ENCODE results near the gene TUFM.

Gene TUFM

GRCh38 chr16:28845293-28845692 is 855 bp downstream of the TUFM start:
- Histone ChIP-seq H3K36me3 (ENCODE audit: control insufficient read depth, insufficient read depth, low read length) (peaks cover 29% of the 10 kb centered on the region), H3K4me1 (ENCODE audit: control insufficient read depth, insufficient read depth, low read length) (peaks cover 3% of the 10 kb centered on the region), H3K27me3 (ENCODE audit: control insufficient read depth, insufficient read depth, low read length) (no peaks in the 10 kb centered on the region)

GRCh38 chr16:28844226-28844885 is 1.8 kb downstream of the TUFM start:
- Histone ChIP-seq H3K4me3 (ENCODE audit: low read depth, low read length) (no peak overlapping the region), H3K9me3 (ENCODE audit: control insufficient read depth, insufficient read depth, low read length) (no peaks in the 10 kb centered on the region), H3K36me3 (ENCODE audit: control insufficient read depth, insufficient read depth, low read length) (peaks cover 29% of the 10 kb centered on the region), H3K4me1 (ENCODE audit: control insufficient read depth, insufficient read depth, low read length) (peaks cover 3% of the 10 kb centered on the region), H3K27me3 (ENCODE audit: control insufficient read depth, insufficient read depth, low read length) (no peaks in the 10 kb centered on the region), H3K9ac (ENCODE audit: low read depth, low read length) (no peak overlapping the region)

More at GRCh38 chr16:28845293-28845692, 855 bp downstream of the TUFM start:
- H3K9me3 ChIP-seq (ENCODE audit: control insufficient read depth, insufficient read depth, low read length): no peaks in the 10 kb centered on the region
- peak overlapping the region; percentile 99 for H3K4me3 ChIP-seq (ENCODE audit: low read depth, low read length)
- H3K9ac ChIP-seq (ENCODE audit: low read depth, low read length): peak overlapping the region; percentile 98

GRCh38 chr16:28843766-28844165 is 2.4 kb downstream of the TUFM start:
- Histone ChIP-seq H3K27me3 (ENCODE audit: control insufficient read depth, insufficient read depth, low read length) (no peaks in the 10 kb centered on the region), H3K9me3 (ENCODE audit: control insufficient read depth, insufficient read depth, low read length) (no peaks in the 10 kb centered on the region), H3K9ac (ENCODE audit: low read depth, low read length) (no peak overlapping the region), H3K4me1 (ENCODE audit: control insufficient read depth, insufficient read depth, low read length) (peaks cover 3% of the 10 kb centered on the region), H3K4me3 (ENCODE audit: low read depth, low read length) (no peak overlapping the region), H3K36me3 (ENCODE audit: control insufficient read depth, insufficient read depth, low read length) (peaks cover 29% of the 10 kb centered on the region)

DNA sequence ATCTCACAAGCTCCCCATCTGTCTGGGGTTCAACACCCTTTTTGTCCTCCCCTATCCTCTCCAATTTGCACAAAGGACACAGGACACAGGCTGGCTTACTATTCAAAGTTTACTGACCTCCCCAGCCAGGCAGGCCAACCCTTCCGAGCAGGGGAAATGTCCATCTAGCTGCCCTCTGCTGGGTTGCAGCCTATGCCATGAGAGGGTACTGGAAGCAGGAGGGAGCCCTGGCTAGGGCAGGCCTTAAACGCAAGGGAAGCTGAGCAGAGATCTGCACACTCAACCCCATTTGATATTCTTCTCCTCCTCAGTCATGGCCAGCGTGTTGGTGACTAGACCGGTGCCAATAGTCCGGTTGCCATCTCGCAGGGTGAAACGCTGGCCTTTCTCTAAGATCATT is 3.5 kb downstream of the TUFM start:
- no peaks in the 10 kb centered on the region for H3K9me3 ChIP-seq (ENCODE audit: control insufficient read depth, insufficient read depth, low read length)
- H3K36me3 ChIP-seq (ENCODE audit: control insufficient read depth, insufficient read depth, low read length): peaks cover 29% of the 10 kb centered on the region
- H3K27me3 ChIP-seq (ENCODE audit: control insufficient read depth, insufficient read depth, low read length): no peaks in the 10 kb centered on the region
- H3K9ac ChIP-seq (ENCODE audit: low read depth, low read length): no peak overlapping the region
- no peak overlapping the region for H3K4me3 ChIP-seq (ENCODE audit: low read depth, low read length)
- peaks cover 3% of the 10 kb centered on the region for H3K4me1 ChIP-seq (ENCODE audit: control insufficient read depth, insufficient read depth, low read length)

DNA sequence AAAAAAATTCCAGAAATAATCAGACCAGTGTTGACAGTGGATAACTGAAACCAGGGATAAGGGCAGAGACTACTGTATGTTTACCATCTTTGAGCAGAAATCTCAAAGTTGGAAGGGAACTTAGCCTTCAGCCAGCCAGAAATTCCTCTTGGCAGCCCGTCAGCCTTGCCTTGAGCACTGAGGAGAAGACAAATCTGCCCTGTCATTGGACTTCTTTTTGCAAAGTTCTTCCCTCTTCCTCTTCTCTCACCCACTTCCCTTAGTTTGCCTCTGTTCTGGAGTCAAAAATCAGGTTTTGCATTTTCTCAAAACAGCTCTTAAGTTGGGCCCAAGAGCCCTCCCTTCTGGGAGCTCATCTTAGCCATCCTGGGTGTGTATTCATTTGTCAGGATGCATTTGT is 6.2 kb downstream of the TUFM start:
- Histone ChIP-seq H3K9ac (ENCODE audit: low read depth, low read length) (no peak overlapping the region), H3K36me3 (ENCODE audit: control insufficient read depth, insufficient read depth, low read length) (peaks cover 45% of the 10 kb centered on the region), H3K27me3 (ENCODE audit: control insufficient read depth, insufficient read depth, low read length) (no peaks in the 10 kb centered on the region), H3K4me1 (ENCODE audit: control insufficient read depth, insufficient read depth, low read length) (peaks cover under 1% of the 10 kb centered on the region), H3K9me3 (ENCODE audit: control insufficient read depth, insufficient read depth, low read length) (no peaks in the 10 kb centered on the region), H3K4me3 (ENCODE audit: low read depth, low read length) (no peak overlapping the region)

GRCh38 chr16:28839004-28839639 is 7.0 kb downstream of the TUFM start:
- H3K36me3 ChIP-seq (ENCODE audit: control insufficient read depth, insufficient read depth, low read length): peaks cover 45% of the 10 kb centered on the region

GRCh38 chr16:28838558-28838918 is 7.6 kb downstream of the TUFM start:
- H3K36me3 ChIP-seq (ENCODE audit: control insufficient read depth, insufficient read depth, low read length): peaks cover 45% of the 10 kb centered on the region

More at GRCh38 chr16:28839004-28839639, 7.0 kb downstream of the TUFM start:
- Histone ChIP-seq H3K9me3 (ENCODE audit: control insufficient read depth, insufficient read depth, low read length) (no peaks in the 10 kb centered on the region), H3K4me3 (ENCODE audit: low read depth, low read length) (no peak overlapping the region), H3K27me3 (ENCODE audit: control insufficient read depth, insufficient read depth, low read length) (no peaks in the 10 kb centered on the region), H3K4me1 (ENCODE audit: control insufficient read depth, insufficient read depth, low read length) (no peaks in the 10 kb centered on the region), H3K9ac (ENCODE audit: low read depth, low read length) (no peak overlapping the region)

GRCh38 chr16:28837672-28838557 is 8.2 kb downstream of the TUFM start:
- Histone ChIP-seq H3K9ac (ENCODE audit: low read depth, low read length) (no peak overlapping the region), H3K4me3 (ENCODE audit: low read depth, low read length) (no peak overlapping the region), H3K27me3 (ENCODE audit: control insufficient read depth, insufficient read depth, low read length) (no peaks in the 10 kb centered on the region), H3K36me3 (ENCODE audit: control insufficient read depth, insufficient read depth, low read length) (peaks cover 45% of the 10 kb centered on the region), H3K4me1 (ENCODE audit: control insufficient read depth, insufficient read depth, low read length) (no peaks in the 10 kb centered on the region), H3K9me3 (ENCODE audit: control insufficient read depth, insufficient read depth, low read length) (no peaks in the 10 kb centered on the region)

More at GRCh38 chr16:28838558-28838918, 7.6 kb downstream of the TUFM start:
- Histone ChIP-seq H3K4me3 (ENCODE audit: low read depth, low read length) (no peak overlapping the region), H3K27me3 (ENCODE audit: control insufficient read depth, insufficient read depth, low read length) (no peaks in the 10 kb centered on the region), H3K4me1 (ENCODE audit: control insufficient read depth, insufficient read depth, low read length) (no peaks in the 10 kb centered on the region), H3K9me3 (ENCODE audit: control insufficient read depth, insufficient read depth, low read length) (no peaks in the 10 kb centered on the region), H3K9ac (ENCODE audit: low read depth, low read length) (no peak overlapping the region)

DNA sequence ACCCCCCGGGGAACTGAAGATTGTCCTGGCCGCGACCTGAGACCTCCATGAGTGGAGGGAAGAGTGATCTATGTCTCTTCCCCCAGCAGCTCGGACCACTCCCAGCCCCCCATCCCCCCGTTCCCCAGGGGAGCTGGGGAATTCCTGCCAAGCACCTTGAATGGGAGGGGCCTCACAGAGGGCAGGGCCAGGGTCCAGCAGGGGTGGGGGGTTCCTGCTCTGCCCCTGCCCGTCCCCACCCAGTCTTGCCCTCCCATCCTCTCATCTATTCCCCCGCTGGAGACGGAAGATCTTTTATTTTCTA is 9.4 kb downstream of the TUFM start:
- Histone ChIP-seq H3K4me3 (ENCODE audit: low read depth, low read length) (no peak overlapping the region), H3K36me3 (ENCODE audit: control insufficient read depth, insufficient read depth, low read length) (peaks cover 48% of the 10 kb centered on the region), H3K9me3 (ENCODE audit: control insufficient read depth, insufficient read depth, low read length) (no peaks in the 10 kb centered on the region)

DNA sequence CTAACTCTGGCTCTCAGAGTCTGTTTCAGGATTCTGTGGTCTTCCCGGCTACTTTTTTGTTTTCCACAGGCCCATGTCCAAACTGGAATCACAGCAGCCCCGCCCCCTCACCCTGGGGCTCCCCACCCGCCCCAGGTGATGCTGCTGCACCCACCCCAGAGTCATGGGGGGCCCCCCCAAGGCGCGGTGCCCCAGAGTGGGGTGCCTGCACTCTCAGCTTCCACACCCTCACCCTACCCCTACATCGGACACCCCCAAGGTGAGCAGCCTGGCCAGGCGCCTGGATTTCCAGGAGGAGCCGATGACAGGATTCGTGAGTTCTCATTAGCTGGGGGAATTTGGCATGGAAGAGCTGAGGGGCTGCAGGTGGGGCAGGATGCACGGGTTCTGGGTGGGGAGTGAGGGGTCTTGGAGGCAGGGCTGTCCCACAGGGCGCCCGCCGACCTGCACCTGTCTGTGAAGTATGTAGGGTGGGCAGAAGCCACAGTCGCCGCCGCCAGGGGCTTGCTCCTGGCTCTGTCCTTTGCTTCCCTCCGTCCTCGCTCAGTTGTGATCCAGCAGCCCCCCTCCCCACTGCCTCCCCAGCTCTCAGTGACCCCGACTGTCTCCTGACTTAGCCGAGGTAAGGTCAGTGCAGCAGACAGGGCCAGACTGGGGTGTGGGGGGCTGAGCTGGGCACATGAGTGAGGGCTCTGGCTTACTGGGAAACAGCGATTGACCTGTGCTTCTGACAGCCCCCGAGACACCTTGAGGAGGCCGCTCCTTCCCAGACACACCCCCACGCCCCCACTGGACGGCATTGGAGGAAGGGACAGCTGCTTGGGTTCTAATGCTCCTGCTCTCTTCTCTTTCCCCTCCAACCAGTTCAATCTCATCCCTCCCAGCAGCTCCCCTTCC is 10.0 kb downstream of the TUFM start:
- no peak overlapping the region for H3K4me3 ChIP-seq (ENCODE audit: low read depth, low read length)
- H3K27me3 ChIP-seq (ENCODE audit: control insufficient read depth, insufficient read depth, low read length): no peaks in the 10 kb centered on the region
- H3K36me3 ChIP-seq (ENCODE audit: control insufficient read depth, insufficient read depth, low read length): peaks cover 53% of the 10 kb centered on the region
- H3K4me1 ChIP-seq (ENCODE audit: control insufficient read depth, insufficient read depth, low read length): no peaks in the 10 kb centered on the region
- H3K9me3 ChIP-seq (ENCODE audit: control insufficient read depth, insufficient read depth, low read length): no peaks in the 10 kb centered on the region
- H3K9ac ChIP-seq (ENCODE audit: low read depth, low read length): no peak overlapping the region

More for the DNA sequence above, 9.4 kb downstream of the TUFM start:
- H3K27me3 ChIP-seq (ENCODE audit: control insufficient read depth, insufficient read depth, low read length): no peaks in the 10 kb centered on the region
- H3K9ac ChIP-seq (ENCODE audit: low read depth, low read length): no peak overlapping the region
- H3K4me1 ChIP-seq (ENCODE audit: control insufficient read depth, insufficient read depth, low read length): no peaks in the 10 kb centered on the region
